ENCODE measurements around the gene NRAS. TPM values are rescaled to one million over a fixed set of nuclear protein-coding genes. Genes with fewer than 3 reads are reported as not detected.

The NRAS gene
- total RNA-seq (2022; extraction: Qiagen RNA extraction), result 29.5 to 37.6 TPM (median 32.0 TPM) in 5 replicates

DNA sequence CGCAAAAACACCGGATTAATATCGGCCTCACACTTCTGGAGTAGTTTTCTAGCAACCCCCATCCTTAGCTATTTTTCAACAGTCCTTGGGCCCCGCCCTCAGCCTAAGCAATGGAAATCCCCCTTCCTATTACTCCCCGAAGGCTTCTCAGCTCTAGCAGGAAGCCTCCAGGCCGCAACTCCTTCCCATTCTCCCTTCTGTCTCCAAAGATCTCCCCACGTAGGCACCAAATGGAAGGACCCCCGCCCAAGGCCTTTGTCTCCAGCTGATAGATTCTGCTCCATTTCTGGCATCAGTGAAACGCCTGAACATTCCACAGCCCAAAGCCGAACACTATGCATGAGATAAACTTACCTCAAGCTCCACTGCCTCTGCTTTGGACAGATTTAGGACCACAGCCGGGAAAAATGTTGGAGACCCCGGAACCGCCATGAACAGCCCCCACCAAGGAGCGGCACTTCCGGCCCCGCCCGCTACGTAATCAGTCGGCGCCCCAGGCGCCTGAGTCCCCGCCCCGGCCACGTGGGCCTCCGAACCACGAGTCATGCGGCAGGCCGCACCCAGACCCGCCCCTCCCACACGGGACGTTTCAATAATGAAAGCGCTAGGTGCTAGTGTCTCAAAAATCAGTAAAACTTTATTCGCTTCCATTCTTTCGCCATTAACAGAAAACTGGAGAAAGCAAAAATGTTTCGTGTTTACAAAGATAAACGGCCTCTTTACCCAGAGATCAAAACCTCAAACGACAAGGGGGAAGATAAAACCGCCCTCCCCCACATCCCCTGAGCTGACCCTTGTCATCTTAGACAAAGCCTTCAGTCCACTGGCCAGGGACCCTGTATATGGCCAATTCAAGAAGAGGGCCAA is at the start of gene NRAS:
Gene NRAS (minus strand): TSS at position 468 of the 867 bp plus-strand sequence. CDS start 611 bp downstream, outside the sequence.

DNA sequence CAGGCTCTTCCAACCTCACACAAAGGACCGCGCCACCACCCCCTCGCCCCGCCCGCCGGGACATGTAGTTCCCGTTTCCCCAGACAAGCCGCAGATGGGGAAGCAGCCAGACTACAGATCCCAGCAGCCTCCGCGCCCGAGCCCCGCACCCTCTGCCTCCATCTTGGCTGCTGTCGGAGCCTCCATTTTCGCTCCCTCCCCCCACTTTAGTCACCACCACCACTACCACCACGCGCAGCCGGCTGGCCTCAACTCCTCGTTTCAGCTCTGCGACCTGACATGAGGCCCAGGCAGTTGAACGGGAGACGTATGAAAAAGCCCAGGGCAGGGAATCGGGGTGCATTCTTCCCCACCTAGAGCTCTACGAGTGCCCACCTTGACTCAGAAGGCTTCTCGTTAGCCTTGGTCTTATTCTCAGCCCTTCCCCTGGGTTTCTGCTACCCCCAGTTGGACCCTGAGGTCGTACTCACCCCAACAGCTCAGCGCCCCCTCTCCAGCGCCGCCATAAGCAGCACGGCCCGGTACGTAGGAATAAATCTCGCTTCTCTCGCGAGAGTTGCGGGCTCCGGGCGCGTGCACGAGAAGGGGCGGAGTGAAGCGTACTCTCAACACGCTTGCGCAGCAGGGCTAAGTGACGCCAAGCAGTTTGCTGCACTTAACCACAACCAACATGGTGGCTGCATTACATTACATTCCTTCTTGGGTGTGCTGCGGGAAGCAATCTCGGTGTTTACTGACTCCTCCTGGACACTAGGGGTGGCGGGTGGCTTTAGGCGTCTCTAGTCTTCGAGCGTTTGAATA is 41.1 kb upstream of the NRAS start, which contains the start of gene CSDE1:
Gene CSDE1 (minus strand): TSS at position 530 of the 801 bp plus-strand sequence. CDS start 18,094 bp downstream, outside the sequence.

DNA sequence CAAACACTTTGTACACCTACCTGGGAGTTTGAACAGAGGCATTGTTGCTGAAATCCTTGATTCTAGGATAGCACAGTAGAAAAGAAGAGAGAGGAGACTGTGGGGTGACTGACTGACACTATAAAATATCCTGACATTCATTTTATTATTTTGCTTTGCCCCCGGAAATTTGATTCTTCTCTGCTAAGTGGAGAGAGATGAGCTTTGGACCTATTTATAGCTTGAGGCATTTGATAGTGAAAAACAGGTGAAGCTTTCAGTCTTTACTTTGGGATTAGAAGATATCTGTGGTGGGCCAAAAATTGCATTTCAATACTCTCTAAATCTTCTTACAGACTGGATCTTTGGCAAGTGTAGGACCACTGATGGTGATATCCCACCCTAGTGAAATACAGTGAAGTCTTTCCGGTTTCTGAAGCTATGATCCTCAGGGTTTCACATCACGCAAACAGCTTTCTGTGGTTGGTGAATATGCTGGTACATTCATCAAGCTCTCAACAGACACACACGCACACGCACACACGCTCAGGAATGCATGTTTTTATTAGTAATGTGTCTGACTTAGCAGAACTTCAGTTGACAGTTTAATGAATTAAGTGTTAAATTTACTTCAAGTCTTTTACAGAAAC is 21.0 kb downstream of the NRAS start, which contains the start of gene AMPD1:
Gene AMPD1 (minus strand): TSS at position 117 of the 629 bp plus-strand sequence. CDS start 75 bp downstream, at position 42.

DNA sequence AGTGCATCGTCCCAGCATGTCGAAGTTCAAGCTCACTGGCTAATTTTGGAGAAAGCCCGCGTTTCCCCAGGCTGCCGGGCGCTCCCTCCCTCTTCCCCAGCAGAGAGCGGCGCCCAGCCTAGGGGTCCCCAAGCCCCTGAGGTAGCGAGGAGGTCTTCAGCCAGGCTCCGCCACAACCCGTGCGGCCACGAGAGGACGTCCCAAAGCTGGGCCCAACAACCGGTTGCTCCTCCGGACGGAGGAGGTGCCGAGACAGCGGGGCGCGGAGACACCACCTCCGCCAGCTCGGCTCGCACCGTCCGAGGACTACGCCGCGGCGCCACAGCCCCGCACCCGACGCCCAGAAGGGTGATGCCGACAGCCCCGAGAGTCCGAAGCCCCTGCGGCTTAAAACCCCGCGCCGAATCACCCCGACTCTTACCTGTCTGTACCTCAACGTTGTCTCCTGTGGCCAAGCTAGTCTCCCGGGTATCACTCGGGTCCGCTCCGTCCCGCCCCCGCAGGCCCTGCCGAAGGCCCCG is 46.9 kb downstream of the NRAS start, which contains the start of gene DENND2C:
Gene DENND2C (minus strand): TSS at position 488 of the 521 bp plus-strand sequence. CDS start 44,065 bp downstream, outside the sequence.

Other genes starting within 250 kb of the NRAS start
- 11.5 to 18.6 TPM (median 14.9 TPM) in 5 replicates for gene TRIM33, start 205.6 kb downstream of the NRAS start, total RNA-seq (2022; extraction: Qiagen RNA extraction)
- 25.6 to 28.1 TPM (median 27.6 TPM) in 5 replicates for gene BCAS2, start 135.2 kb downstream of the NRAS start, total RNA-seq (2022; extraction: Qiagen RNA extraction)
- 0.34 to 0.62 TPM (median 0.39 TPM) in 5 replicates for gene DENND2C, start 46.7 kb downstream of the NRAS start, total RNA-seq (2022; extraction: Qiagen RNA extraction)
- gene AMPD1, start 21.2 kb downstream of the NRAS start, total RNA-seq (2022; extraction: Qiagen RNA extraction), result 0.14 TPM in 1 of 5 replicates, not detected in the others
- 133 to 159 TPM (median 146 TPM) in 5 replicates for gene CSDE1, start 41.2 kb upstream of the NRAS start, total RNA-seq (2022; extraction: Qiagen RNA extraction)
- 10.8 to 20.8 TPM (median 18.7 TPM) in 5 replicates for gene SIKE1, start 63.9 kb upstream of the NRAS start, total RNA-seq (2022; extraction: Qiagen RNA extraction)
- gene SYCP1, start 138.1 kb upstream of the NRAS start, total RNA-seq (2022; extraction: Qiagen RNA extraction), result not detected in 5 replicates

Measured in A549 treated with dexamethasone at 1 μM for 4 hours (cell line).